H1 (cell line): ENCODE data around the gene NHEJ1. TPM values are rescaled to one million over a fixed set of nuclear protein-coding genes. Genes with fewer than 3 reads are reported as not detected.

Experiments used
- BACH1 ChIP-seq: IDR thresholded peaks from 2 replicates; pipeline ENCODE4 v1.6.1; 2012; ENCODE audit warnings: low read length, improper control_type of control experiment
- BRCA1 ChIP-seq: IDR thresholded peaks from 2 replicates; pipeline ENCODE4 v1.6.1; 2012; ENCODE audit warnings: low read depth, low read length, improper control_type of control experiment
- CBX8 ChIP-seq: fragments of 300-800, 300-1000 bp; sonication (generic); IDR thresholded peaks from 2 replicates; pipeline ENCODE4 v1.7.1; 2016; ENCODE audit warnings: low read depth, low read length, borderline replicate concordance
- CEBPB ChIP-seq: IDR thresholded peaks from 2 replicates; pipeline ENCODE4 v1.6.1; 2012; ENCODE audit warnings: low read depth, low read length
- EGR1 ChIP-seq: IDR thresholded peaks from 2 replicates; pipeline ENCODE4 v1.6.1; 2011; ENCODE audit warnings: low read depth, low read length, borderline replicate concordance
- EZH2 ChIP-seq: fragments of 200-600 bp; sonication (generic); IDR thresholded peaks from 2 replicates; pipeline ENCODE4 v1.7.1; 2012; ENCODE audit warnings: low read depth, mild to moderate bottlenecking, moderate library complexity, low read length, inconsistent platforms; ENCODE audit not compliant: severe bottlenecking
- GTF2F1 ChIP-seq: IDR thresholded peaks from 2 replicates; pipeline ENCODE4 v1.6.1; 2012; ENCODE audit warnings: low read depth, low read length, improper control_type of control experiment, borderline replicate concordance
- NRF1 ChIP-seq: IDR thresholded peaks from 2 replicates; pipeline ENCODE4 v1.6.1; 2011; ENCODE audit warnings: mild to moderate bottlenecking, low read depth, low read length, improper control_type of control experiment
- POLR2A ChIP-seq, 2 experiments: IDR thresholded peaks; 1 replicate in 1 of 2; 2 replicates in 1 of 2; pipeline ENCODE4 v1.6.1; 2011; ENCODE audit warnings: low read depth in 2 of 2, low read length in 2 of 2, mild to moderate bottlenecking in 2 of 2; ENCODE audit errors: control extremely low read depth in 1 of 2
- RAD21 ChIP-seq, 2 experiments: IDR thresholded peaks in 1 of 2; conservative IDR thresholded peaks in 1 of 2; 2 replicates each; pipeline ENCODE4 v1.6.1; 2011; ENCODE audit warnings: low read depth in 2 of 2, low read length in 2 of 2, improper control_type of control experiment in 1 of 2, inconsistent platforms in 1 of 2, mild to moderate bottlenecking in 1 of 2, moderate library complexity in 1 of 2
- SIRT6 ChIP-seq: IDR thresholded peaks from one replicate; pipeline ENCODE4 v1.7.1; 2012; ENCODE audit warnings: low read length, inconsistent platforms
- SRF ChIP-seq: IDR thresholded peaks from 2 replicates; pipeline ENCODE4 v1.6.1; 2011; ENCODE audit warnings: mild to moderate bottlenecking, low read depth, low read length, moderate library complexity
- TBP ChIP-seq: IDR thresholded peaks from 2 replicates; pipeline ENCODE4 v1.6.1; 2011; ENCODE audit warnings: low read depth, low read length, improper control_type of control experiment
- USF2 ChIP-seq: IDR thresholded peaks from 2 replicates; pipeline ENCODE4 v1.6.1; 2011; ENCODE audit warnings: low read length, improper control_type of control experiment
- polyA plus RNA-seq, 7 experiments: library from polyadenylated mRNA; depleted of rRNA in 3 of 7; stranded (reverse) in 5 of 7; unstranded in 2 of 7; fragments of >200 nt in 5 of 7; fragments of 200-250 nt in 2 of 7; gene quantifications; 1 replicate in 5 of 7; 2 replicates in 1 of 7; 4 replicates in 1 of 7; pipeline versions ENCODE4 v1.2.1 to v1.2.3, GENCODE V29; 2011 to 2013; ENCODE audit warnings: missing spikeins in 2 of 7, mixed read lengths in 2 of 7
- total RNA-seq: library from RNA; stranded (reverse); fragmentation: NEBNext Ultra II Directional; extraction: Animal tissue kit (Norgen Biotek cat#: 25700); gene quantifications from 2 replicates; pipeline ENCODE4 v1.2.1, GENCODE V29; 2021
- TF ChIP-seq, protein P1 (sequence below), 3 experiments: IDR thresholded peaks; 1 replicate in 2 of 3; 2 replicates in 1 of 3; pipeline versions ENCODE4 v1.5.1 to v1.6.1; 2011; ENCODE audit warnings: low read length in 3 of 3, mild to moderate bottlenecking in 3 of 3, inconsistent platforms in 2 of 3, low read depth in 1 of 3, moderate library complexity in 1 of 3; ENCODE audit not compliant: insufficient read depth in 1 of 3; ENCODE audit errors: control extremely low read depth in 1 of 3
- TF ChIP-seq, protein P2 (sequence below): IDR thresholded peaks from 2 replicates; pipeline ENCODE4 v1.6.1; 2011; ENCODE audit warnings: low read depth, mild to moderate bottlenecking, low read length; ENCODE audit not compliant: insufficient read depth
- TF ChIP-seq, protein P3 (sequence below): IDR thresholded peaks from 2 replicates; pipeline ENCODE4 v1.6.1; 2012; ENCODE audit warnings: low read length, inconsistent platforms

NHEJ1 gene
- total and polyA plus RNA-seq, 2 of the 8 experiments (the other 6 are each of a cell fraction or from before 2014, with no cell fraction given), result 22.7 to 24.1 TPM

GRCh38 chr2:219206328-219207133 is 45.9 kb upstream of the NHEJ1 start, which contains the start of gene ZFAND2B (continued):
- TF ChIP-seq, protein P1, sequence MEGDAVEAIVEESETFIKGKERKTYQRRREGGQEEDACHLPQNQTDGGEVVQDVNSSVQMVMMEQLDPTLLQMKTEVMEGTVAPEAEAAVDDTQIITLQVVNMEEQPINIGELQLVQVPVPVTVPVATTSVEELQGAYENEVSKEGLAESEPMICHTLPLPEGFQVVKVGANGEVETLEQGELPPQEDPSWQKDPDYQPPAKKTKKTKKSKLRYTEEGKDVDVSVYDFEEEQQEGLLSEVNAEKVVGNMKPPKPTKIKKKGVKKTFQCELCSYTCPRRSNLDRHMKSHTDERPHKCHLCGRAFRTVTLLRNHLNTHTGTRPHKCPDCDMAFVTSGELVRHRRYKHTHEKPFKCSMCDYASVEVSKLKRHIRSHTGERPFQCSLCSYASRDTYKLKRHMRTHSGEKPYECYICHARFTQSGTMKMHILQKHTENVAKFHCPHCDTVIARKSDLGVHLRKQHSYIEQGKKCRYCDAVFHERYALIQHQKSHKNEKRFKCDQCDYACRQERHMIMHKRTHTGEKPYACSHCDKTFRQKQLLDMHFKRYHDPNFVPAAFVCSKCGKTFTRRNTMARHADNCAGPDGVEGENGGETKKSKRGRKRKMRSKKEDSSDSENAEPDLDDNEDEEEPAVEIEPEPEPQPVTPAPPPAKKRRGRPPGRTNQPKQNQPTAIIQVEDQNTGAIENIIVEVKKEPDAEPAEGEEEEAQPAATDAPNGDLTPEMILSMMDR (IDR thresholded peaks at IDR 0.05; ENCODE audit: control extremely low read depth in 1 of 3, insufficient read depth in 1 of 3, low read depth in 1 of 3, low read length in 3 of 3), result no peak; a peak in 1 of 4 replicates
- TF ChIP-seq BRCA1 (no peak), CEBPB (no peak), BACH1 (no peak), EZH2 (no peak), SRF (peak; percentile 32; the same call in 1 of the 2 replicates), NRF1 (peak; percentile 18), POLR2A (IDR thresholded peaks at IDR 0.05; ENCODE audit: control extremely low read depth in 1 of 2, low read depth in 2 of 2, low read length in 2 of 2) (peak in 1 of 2 experiments; percentile 81; a peak in 2 of 3 replicates), RAD21 (IDR thresholded peaks at IDR 0.05 in 1 of 2, conservative IDR thresholded peaks at IDR 0.05 in 1 of 2; ENCODE audit: low read depth in 2 of 2, low read length in 2 of 2) (peak in 1 of 2 experiments; percentile 15; a peak in 1 of 4 replicates), GTF2F1 (no peak), SIRT6 (no peak), TBP (peak; percentile 58; the same call in 1 of the 2 replicates), CBX8 (no peak), USF2 (no peak), EGR1 (no peak)
- TF ChIP-seq, protein P2, sequence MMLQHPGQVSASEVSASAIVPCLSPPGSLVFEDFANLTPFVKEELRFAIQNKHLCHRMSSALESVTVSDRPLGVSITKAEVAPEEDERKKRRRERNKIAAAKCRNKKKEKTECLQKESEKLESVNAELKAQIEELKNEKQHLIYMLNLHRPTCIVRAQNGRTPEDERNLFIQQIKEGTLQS, result no peak
- TF ChIP-seq, protein P3, sequence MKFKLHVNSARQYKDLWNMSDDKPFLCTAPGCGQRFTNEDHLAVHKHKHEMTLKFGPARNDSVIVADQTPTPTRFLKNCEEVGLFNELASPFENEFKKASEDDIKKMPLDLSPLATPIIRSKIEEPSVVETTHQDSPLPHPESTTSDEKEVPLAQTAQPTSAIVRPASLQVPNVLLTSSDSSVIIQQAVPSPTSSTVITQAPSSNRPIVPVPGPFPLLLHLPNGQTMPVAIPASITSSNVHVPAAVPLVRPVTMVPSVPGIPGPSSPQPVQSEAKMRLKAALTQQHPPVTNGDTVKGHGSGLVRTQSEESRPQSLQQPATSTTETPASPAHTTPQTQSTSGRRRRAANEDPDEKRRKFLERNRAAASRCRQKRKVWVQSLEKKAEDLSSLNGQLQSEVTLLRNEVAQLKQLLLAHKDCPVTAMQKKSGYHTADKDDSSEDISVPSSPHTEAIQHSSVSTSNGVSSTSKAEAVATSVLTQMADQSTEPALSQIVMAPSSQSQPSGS, result no peak
